HepG2 (cell line): Measurements from ENCODE around the gene KDM4B. TPM values are rescaled to one million over a fixed set of nuclear protein-coding genes. Genes with fewer than 3 reads are reported as not detected.
A peak's percentile ranks its signal among the peaks of the same experiment; 100 is the strongest.

ENCODE experiments used
- CCAR2 ChIP-seq: fragments of 200-400 bp; formaldehyde crosslinking; optimal IDR thresholded peaks from 2 replicates; pipeline ENCODE3; 2018; ENCODE audit warnings: low read depth, mild to moderate bottlenecking, low read length, moderate library complexity
- CHD2 ChIP-seq: IDR thresholded peaks from 2 replicates; pipeline ENCODE4 v1.6.1; 2011; ENCODE audit warnings: low read depth, low read length, improper control_type of control experiment
- DMAP1 ChIP-seq: IDR thresholded peaks from 2 replicates; pipeline ENCODE4 v1.6.1; 2016
- FOXA3 ChIP-seq: IDR thresholded peaks from 2 replicates; pipeline ENCODE4 v1.6.1; 2016; ENCODE audit warnings: missing genetic modification reagents, missing compliant biosample characterization
- KDM1A ChIP-seq: IDR thresholded peaks from 2 replicates; pipeline ENCODE4 v1.6.1; 2016; ENCODE audit warnings: missing compliant biosample characterization
- ZBTB38 ChIP-seq: sonication (generic); formaldehyde crosslinking; IDR thresholded peaks from 2 replicates; pipeline ENCODE4 v1.5.1; 2020; ENCODE audit warnings: mild to moderate bottlenecking, missing genetic modification reagents
- ZBTB7A ChIP-seq: sonication (generic); formaldehyde crosslinking; IDR thresholded peaks from 2 replicates; pipeline ENCODE4 v1.8.0; 2022; ENCODE audit warnings: mild to moderate bottlenecking, missing genetic modification reagents
- ZFP36L1 ChIP-seq: sonication (generic); formaldehyde crosslinking; IDR thresholded peaks from 2 replicates; pipeline ENCODE4 v1.8.0; 2022; ENCODE audit warnings: mild to moderate bottlenecking, missing genetic modification reagents, moderate library complexity
- ZFP90 ChIP-seq: sonication (generic); formaldehyde crosslinking; IDR thresholded peaks from 2 replicates; pipeline ENCODE4 v1.8.0; 2022; ENCODE audit warnings: missing genetic modification reagents, mild to moderate bottlenecking, inconsistent platforms, borderline replicate concordance
- ZNF343 ChIP-seq: sonication (generic); formaldehyde crosslinking; IDR thresholded peaks from 2 replicates; pipeline ENCODE4 v1.4.0; 2020; ENCODE audit warnings: mild to moderate bottlenecking, missing genetic modification reagents
- ZNF547 ChIP-seq: sonication (generic); formaldehyde crosslinking; IDR thresholded peaks from 2 replicates; pipeline ENCODE4 v1.5.1; 2020; ENCODE audit warnings: mild to moderate bottlenecking, missing genetic modification reagents
- ZNF605 ChIP-seq: sonication (generic); formaldehyde crosslinking; IDR thresholded peaks from 2 replicates; pipeline ENCODE4 v1.8.0; 2022; ENCODE audit warnings: mild to moderate bottlenecking, missing genetic modification reagents
- ZSCAN29 ChIP-seq: sonication (generic); formaldehyde crosslinking; conservative IDR thresholded peaks from 2 replicates; pipeline ENCODE4 v1.4.0; 2020; ENCODE audit warnings: mild to moderate bottlenecking, missing genetic modification reagents
- ZSCAN30 ChIP-seq: sonication (generic); formaldehyde crosslinking; IDR thresholded peaks from 2 replicates; pipeline ENCODE4 v1.5.0; 2020; ENCODE audit warnings: mild to moderate bottlenecking, missing genetic modification reagents
- polyA plus RNA-seq, 8 experiments: library from polyadenylated mRNA; depleted of rRNA in 3 of 8; stranded (reverse) in 7 of 8; unstranded in 1 of 8; fragments of >200 nt; fragmentation: Illumina TruSeq in 4 of 8; extraction: Trizol in 4 of 8; gene quantifications; 2 replicates each; pipeline versions ENCODE4 v1.2.1 to v1.2.3, GENCODE V29; 2011 to 2016; ENCODE audit warnings: low read depth in 4 of 8, missing spikeins in 1 of 8, mixed read lengths in 1 of 8; ENCODE audit not compliant: insufficient read depth in 1 of 8
- total RNA-seq, 5 experiments: library from RNA; depleted of rRNA; stranded (reverse); fragments of >200 nt; fragmentation: Illumina TruSeq; extraction: Trizol; gene quantifications; 2 replicates each; pipeline ENCODE4 v1.2.3, GENCODE V29; 2016; ENCODE audit warnings: low read depth in 1 of 5
- TF ChIP-seq, protein P1 (sequence below): sonication (generic); formaldehyde crosslinking; IDR thresholded peaks from 2 replicates; pipeline ENCODE4 v1.5.0; 2020; ENCODE audit warnings: missing genetic modification reagents, mild to moderate bottlenecking, borderline replicate concordance
- TF ChIP-seq, protein P2 (sequence below): sonication (generic); formaldehyde crosslinking; IDR thresholded peaks from 2 replicates; pipeline ENCODE4 v1.8.1; 2023; ENCODE audit warnings: mild to moderate bottlenecking, moderate library complexity, missing genetic modification reagents
- TF ChIP-seq, protein P3 (sequence below): IDR thresholded peaks from 2 replicates; pipeline ENCODE4 v1.6.1; 2018; ENCODE audit warnings: missing genetic modification reagents
- TF ChIP-seq, protein P4 (sequence below): sonication (generic); formaldehyde crosslinking; IDR thresholded peaks from 2 replicates; pipeline ENCODE4 v1.4.0; 2020; ENCODE audit warnings: mild to moderate bottlenecking, low read depth, missing genetic modification reagents
- TF ChIP-seq, protein P5 (sequence below): sonication (generic); formaldehyde crosslinking; IDR thresholded peaks from 2 replicates; pipeline ENCODE4 v1.5.1; 2020; ENCODE audit warnings: mild to moderate bottlenecking, missing genetic modification reagents, borderline replicate concordance

KDM4B gene
- total and polyA plus RNA-seq, 2 of the 13 experiments (the other 11 are each of a cell fraction or from before 2014, with no cell fraction given) = 4.9 to 14.6 TPM

DNA sequence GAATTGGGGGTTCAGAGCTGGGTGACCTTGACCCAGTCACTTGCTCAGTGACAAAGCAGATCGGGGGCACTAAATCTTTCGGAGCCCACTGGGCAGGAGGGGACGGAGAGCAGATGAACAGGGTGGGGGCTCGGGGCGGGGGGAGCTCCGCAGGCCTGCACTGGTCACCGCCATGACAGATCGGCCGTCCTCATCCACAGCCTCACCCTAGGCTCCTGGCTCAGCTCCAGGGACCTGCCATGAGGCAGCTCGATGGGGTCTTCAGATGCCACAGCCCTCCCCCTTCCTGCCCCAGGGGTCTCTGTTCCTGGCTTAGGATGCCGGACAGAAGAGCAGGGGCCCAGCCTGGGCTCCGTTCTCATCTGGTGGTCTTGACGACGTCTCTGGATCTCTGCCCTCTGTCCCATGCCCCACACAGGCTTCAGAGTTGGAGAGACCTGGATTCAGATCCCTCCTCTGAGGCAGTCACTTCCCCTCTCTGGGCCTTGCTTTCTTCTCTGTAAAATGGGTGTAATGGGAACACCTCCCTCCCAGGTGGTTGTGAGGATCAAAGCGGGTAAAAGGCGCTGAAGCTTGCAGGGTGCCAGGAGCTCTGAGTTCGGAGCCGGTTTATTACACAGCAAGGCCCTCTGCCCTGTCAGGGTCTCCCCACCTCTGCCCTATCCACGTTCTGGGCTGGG is 3.0 kb downstream of the KDM4B start (continued):
- TF ChIP-seq, protein P1, sequence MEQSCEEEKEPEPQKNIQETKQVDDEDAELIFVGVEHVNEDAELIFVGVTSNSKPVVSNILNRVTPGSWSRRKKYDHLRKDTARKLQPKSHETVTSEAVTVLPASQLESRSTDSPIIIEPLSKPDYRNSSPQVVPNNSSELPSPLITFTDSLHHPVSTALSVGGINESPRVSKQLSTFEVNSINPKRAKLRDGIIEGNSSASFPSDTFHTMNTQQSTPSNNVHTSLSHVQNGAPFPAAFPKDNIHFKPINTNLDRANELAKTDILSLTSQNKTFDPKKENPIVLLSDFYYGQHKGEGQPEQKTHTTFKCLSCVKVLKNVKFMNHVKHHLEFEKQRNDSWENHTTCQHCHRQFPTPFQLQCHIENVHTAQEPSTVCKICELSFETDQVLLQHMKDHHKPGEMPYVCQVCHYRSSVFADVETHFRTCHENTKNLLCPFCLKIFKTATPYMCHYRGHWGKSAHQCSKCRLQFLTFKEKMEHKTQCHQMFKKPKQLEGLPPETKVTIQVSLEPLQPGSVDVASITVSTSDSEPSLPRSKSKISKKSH (CRISPR knock-in tag) = no peak
- TF ChIP-seq ZNF343 (CRISPR knock-in tag) (peak; percentile 36; the same call in 1 of the 2 replicates), ZNF547 (no peak), KDM1A (peak; percentile 62; the same call in 1 of the 2 replicates), ZFP90 (CRISPR knock-in tag) (0 out of 2 replicates have a peak, but pooled peaks have one; percentile 4), FOXA3 (CRISPR knock-in tag) (no peak), CHD2 (no peak), ZSCAN30 (CRISPR knock-in tag) (no peak), DMAP1 (CRISPR knock-in tag) (no peak), CCAR2 (no peak), ZFP36L1 (CRISPR knock-in tag) (no peak), ZBTB38 (CRISPR knock-in tag) (no peak), ZSCAN29 (CRISPR knock-in tag) (no peak; the same call in 1 of the 2 replicates), ZNF605 (CRISPR knock-in tag) (0 out of 2 replicates have a peak, but pooled peaks have one; percentile 6), ZBTB7A (CRISPR knock-in tag) (peak; percentile 44; the same call in 1 of the 2 replicates)
- TF ChIP-seq, protein P2, sequence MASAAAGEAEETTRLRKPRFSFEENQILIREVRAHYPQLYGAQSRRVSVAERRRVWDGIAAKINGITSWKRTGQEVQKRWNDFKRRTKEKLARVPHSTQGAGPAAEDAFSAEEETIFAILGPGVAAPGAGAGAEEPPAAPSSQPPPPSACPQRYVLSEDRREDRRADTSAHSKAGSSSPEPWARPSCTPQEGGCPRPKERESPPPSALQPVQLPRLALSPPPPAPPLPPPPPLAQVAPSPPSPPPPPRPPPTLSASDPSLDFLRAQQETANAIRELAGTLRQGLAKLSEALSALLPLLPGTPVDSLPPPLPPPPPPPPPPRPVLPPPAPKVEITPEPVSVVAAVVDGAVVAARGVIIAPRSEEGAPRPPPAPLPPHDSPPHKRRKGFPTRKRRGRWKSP (CRISPR knock-in tag) = no peak
- TF ChIP-seq, protein P3, sequence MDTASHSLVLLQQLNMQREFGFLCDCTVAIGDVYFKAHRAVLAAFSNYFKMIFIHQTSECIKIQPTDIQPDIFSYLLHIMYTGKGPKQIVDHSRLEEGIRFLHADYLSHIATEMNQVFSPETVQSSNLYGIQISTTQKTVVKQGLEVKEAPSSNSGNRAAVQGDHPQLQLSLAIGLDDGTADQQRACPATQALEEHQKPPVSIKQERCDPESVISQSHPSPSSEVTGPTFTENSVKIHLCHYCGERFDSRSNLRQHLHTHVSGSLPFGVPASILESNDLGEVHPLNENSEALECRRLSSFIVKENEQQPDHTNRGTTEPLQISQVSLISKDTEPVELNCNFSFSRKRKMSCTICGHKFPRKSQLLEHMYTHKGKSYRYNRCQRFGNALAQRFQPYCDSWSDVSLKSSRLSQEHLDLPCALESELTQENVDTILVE = no peak
- TF ChIP-seq, protein P4, sequence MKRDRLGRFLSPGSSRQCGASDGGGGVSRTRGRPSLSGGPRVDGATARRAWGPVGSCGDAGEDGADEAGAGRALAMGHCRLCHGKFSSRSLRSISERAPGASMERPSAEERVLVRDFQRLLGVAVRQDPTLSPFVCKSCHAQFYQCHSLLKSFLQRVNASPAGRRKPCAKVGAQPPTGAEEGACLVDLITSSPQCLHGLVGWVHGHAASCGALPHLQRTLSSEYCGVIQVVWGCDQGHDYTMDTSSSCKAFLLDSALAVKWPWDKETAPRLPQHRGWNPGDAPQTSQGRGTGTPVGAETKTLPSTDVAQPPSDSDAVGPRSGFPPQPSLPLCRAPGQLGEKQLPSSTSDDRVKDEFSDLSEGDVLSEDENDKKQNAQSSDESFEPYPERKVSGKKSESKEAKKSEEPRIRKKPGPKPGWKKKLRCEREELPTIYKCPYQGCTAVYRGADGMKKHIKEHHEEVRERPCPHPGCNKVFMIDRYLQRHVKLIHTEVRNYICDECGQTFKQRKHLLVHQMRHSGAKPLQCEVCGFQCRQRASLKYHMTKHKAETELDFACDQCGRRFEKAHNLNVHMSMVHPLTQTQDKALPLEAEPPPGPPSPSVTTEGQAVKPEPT (CRISPR knock-in tag) = 0 out of 2 replicates have a peak, but pooled peaks have one; percentile 18
- TF ChIP-seq, protein P5, sequence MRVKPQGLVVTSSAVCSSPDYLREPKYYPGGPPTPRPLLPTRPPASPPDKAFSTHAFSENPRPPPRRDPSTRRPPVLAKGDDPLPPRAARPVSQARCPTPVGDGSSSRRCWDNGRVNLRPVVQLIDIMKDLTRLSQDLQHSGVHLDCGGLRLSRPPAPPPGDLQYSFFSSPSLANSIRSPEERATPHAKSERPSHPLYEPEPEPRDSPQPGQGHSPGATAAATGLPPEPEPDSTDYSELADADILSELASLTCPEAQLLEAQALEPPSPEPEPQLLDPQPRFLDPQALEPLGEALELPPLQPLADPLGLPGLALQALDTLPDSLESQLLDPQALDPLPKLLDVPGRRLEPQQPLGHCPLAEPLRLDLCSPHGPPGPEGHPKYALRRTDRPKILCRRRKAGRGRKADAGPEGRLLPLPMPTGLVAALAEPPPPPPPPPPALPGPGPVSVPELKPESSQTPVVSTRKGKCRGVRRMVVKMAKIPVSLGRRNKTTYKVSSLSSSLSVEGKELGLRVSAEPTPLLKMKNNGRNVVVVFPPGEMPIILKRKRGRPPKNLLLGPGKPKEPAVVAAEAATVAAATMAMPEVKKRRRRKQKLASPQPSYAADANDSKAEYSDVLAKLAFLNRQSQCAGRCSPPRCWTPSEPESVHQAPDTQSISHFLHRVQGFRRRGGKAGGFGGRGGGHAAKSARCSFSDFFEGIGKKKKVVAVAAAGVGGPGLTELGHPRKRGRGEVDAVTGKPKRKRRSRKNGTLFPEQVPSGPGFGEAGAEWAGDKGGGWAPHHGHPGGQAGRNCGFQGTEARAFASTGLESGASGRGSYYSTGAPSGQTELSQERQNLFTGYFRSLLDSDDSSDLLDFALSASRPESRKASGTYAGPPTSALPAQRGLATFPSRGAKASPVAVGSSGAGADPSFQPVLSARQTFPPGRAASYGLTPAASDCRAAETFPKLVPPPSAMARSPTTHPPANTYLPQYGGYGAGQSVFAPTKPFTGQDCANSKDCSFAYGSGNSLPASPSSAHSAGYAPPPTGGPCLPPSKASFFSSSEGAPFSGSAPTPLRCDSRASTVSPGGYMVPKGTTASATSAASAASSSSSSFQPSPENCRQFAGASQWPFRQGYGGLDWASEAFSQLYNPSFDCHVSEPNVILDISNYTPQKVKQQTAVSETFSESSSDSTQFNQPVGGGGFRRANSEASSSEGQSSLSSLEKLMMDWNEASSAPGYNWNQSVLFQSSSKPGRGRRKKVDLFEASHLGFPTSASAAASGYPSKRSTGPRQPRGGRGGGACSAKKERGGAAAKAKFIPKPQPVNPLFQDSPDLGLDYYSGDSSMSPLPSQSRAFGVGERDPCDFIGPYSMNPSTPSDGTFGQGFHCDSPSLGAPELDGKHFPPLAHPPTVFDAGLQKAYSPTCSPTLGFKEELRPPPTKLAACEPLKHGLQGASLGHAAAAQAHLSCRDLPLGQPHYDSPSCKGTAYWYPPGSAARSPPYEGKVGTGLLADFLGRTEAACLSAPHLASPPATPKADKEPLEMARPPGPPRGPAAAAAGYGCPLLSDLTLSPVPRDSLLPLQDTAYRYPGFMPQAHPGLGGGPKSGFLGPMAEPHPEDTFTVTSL = no peak
